ENCODE results near the gene LCAT. TPM values are rescaled to one million over a fixed set of nuclear protein-coding genes. Genes with fewer than 3 reads are reported as not detected.

The LCAT gene
- total and polyA plus RNA-seq, 11 donors: 9.7 to 31.7 (median 18.2) TPM

DNA sequence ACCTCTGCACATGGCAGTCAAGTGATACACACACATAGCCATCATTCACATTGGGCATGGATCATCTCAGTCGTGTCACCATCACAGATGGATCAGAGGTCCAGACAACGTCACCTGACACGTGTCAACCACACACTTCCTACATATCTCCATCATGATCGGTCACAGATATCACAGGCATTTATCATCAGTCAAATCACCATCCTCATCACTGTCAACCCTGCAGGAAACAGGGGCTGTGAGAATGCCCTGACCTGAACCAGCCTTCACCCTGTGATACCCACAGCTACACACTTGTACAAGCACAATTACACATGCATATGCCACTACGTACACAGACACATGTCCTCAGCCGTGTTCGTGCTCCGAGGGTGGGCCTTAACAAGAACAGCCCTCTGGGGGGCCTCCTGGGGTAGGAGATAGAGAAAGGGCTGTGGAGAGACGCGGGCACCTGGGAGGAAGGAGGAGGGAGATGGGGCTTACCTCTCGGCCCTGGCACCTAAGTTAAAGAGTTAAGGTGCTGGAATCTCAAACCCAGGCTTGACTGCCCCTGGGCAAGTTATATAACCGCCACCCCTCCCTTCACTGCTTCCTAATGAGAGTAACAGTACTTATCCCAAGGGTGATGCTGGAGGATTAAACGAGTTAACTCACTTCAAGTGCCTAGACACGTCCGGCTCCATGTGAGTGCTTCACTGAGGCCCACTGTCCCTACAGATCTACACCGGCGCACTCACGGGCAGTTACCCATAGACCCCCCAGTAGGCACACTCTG, 23.4 kb upstream of the LCAT start:
- DNase-seq (no peak), ATAC-seq (no peak)
- H3K36me3 ChIP-seq: peaks cover 0 to 26% (median 13%) of the 10 kb centered on the region in 9 donors
- H3K4me3 ChIP-seq: peak overlapping the region; percentile 67 to 100 (median 91)
- no peaks in the 10 kb centered on the region for H3K27me3 ChIP-seq
- no peaks in the 10 kb centered on the region for H3K9me3 ChIP-seq
- peak overlapping the region; percentile 95 to 100 (median 99) for H3K27ac ChIP-seq
- intact Hi-C loops (cut with DNase I): loop anchor here in 1 of 10 donors (10.0 kb wide), 1 partner anchor 267 kb away; the partner anchor contains the start of gene ESRP2
- WGBS, 4 donors: 2 to 4% (median 3%) methylated on average over 18 of the region's 18 CpGs
- peaks cover 31 to 61% (median 54%) of the 10 kb centered on the region in 12 donors for H3K4me1 ChIP-seq
- TF ChIP-seq, protein P1, sequence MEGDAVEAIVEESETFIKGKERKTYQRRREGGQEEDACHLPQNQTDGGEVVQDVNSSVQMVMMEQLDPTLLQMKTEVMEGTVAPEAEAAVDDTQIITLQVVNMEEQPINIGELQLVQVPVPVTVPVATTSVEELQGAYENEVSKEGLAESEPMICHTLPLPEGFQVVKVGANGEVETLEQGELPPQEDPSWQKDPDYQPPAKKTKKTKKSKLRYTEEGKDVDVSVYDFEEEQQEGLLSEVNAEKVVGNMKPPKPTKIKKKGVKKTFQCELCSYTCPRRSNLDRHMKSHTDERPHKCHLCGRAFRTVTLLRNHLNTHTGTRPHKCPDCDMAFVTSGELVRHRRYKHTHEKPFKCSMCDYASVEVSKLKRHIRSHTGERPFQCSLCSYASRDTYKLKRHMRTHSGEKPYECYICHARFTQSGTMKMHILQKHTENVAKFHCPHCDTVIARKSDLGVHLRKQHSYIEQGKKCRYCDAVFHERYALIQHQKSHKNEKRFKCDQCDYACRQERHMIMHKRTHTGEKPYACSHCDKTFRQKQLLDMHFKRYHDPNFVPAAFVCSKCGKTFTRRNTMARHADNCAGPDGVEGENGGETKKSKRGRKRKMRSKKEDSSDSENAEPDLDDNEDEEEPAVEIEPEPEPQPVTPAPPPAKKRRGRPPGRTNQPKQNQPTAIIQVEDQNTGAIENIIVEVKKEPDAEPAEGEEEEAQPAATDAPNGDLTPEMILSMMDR (IDR thresholded peaks at IDR 0.05): no peak
- no peak for TF ChIP-seq POLR2A (IDR thresholded peaks at IDR 0.05)

- Histone ChIP-seq H3K36me3 (peaks cover 0 to 33% (median 20%) of the 10 kb centered on the region in 9 donors), H3K9me3 (no peaks in the 10 kb centered on the region), H3K4me1 (peaks cover 34 to 68% (median 60%) of the 10 kb centered on the region in 12 donors), H3K27me3 (no peaks in the 10 kb centered on the region), H3K4me3 (peak overlapping the region; percentile 6 to 100 (median 90)), H3K27ac (peak overlapping the region; percentile 41 to 100 (median 98))
- peak in 4 of 5 donors; percentile 46 to 71 (median 70) for DNase-seq
- 21 to 40% (median 38%) methylated on average over 3 of the region's 3 CpGs for WGBS, 4 donors
- intact Hi-C loops (cut with DNase I): loop anchor here in 1 of 10 donors (10.0 kb wide), 1 partner anchor 268 kb away; the partner anchor contains the start of gene ESRP2
- peak in 3 of 4 donors; percentile 7 to 19 (median 8) for ATAC-seq
- TF ChIP-seq POLR2A (IDR thresholded peaks at IDR 0.05): no peak
- TF ChIP-seq, protein P1 (IDR thresholded peaks at IDR 0.05): no peak
These were observed 22.7 kb upstream of the LCAT start for GRCh38 chr16:67966549-67967182.

DNA sequence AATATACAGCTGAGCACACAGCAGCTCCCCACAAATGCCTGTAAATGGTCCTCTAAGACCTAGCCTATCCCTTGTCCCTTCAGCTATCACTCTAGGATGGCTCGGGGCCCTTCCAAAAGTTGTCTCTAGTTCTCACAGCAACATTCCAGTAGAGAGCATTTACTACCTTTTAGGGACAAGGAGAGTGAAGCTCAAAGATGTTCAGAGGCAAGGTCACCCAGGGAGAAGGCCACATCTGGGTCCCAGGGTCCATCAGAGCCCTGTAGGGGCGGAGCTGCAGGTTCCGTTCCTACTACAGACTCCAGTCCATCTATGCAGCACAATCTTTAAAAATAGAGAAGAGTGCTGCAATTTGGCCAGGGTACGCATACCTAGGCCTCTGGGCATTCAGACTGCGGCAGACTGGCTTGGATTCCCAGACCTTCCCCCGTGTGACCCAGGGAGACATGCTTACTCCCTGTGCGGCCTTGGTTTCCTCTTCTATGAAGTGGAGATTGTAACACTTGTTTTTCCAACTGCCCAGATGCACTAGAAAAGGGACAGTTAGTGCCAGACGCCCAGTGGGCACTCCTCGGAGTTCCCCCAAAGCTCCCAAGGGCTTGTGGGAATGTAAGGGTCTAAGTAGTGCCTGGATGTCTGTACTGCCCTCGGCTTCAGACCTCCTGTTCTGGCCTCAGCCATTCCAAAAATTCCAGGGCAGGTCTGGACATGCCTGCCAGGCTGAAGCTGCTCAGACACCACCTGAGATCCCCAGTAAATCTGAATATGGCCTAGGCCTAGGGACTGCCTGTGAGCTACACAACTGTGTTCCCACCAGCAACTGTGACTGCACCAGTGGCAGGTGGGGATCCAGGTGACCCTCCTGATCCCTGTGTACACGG, 22.0 kb upstream of the LCAT start:
- DNase-seq: no peak
- peak in 1 of 4 donors; percentile 19 for ATAC-seq
- H3K9me3 ChIP-seq: no peaks in the 10 kb centered on the region
- H3K4me3 ChIP-seq: peak overlapping the region; percentile 6 to 100 (median 90)
- peaks cover 0 to 41% (median 27%) of the 10 kb centered on the region in 9 donors for H3K36me3 ChIP-seq
- TF ChIP-seq, protein P1 (IDR thresholded peaks at IDR 0.05): no peak
- no peak for TF ChIP-seq POLR2A (IDR thresholded peaks at IDR 0.05)
- H3K4me1 ChIP-seq: peaks cover 39 to 76% (median 67%) of the 10 kb centered on the region in 12 donors
- 27 to 43% (median 32%) methylated on average over 10 to 11 of the region's 11 CpGs for WGBS, 4 donors
- no peaks in the 10 kb centered on the region for H3K27me3 ChIP-seq
- H3K27ac ChIP-seq: peak overlapping the region; percentile 41 to 100 (median 98)
- intact Hi-C loops (cut with DNase I): loop anchor here in 1 of 10 donors (10.0 kb wide), 1 partner anchor 269 kb away; the partner anchor contains the start of gene ESRP2
